K562 treated with DMSO at 1 percent for 12 hours (cell line): ENCODE results near the gene ZC2HC1B. TPM values are rescaled to one million over a fixed set of nuclear protein-coding genes. Genes with fewer than 3 reads are reported as not detected.

Experiments
- total RNA-seq: library from RNA; unstranded; fragments of 300-600 nt; gene quantifications from 2 replicates; pipeline ENCODE4 v1.2.3, GENCODE V29; 2022; ENCODE audit not compliant: insufficient read depth

The ZC2HC1B gene
- total RNA-seq, result not detected in 2 replicates

GRCh38 chr6:143864234-143864633 lies at the start of gene ZC2HC1B:
Gene ZC2HC1B (plus strand): TSS chr6:143864474. CDS start chr6:143864540, 66 bp downstream.

GRCh38 chr6:143842902-143843676 lies 21.2 kb upstream of the ZC2HC1B start, which contains the start of gene LTV1:
Gene LTV1 (plus strand): TSS chr6:143843338. CDS start chr6:143843478, 140 bp downstream.

Other genes with a start within 250 kb of the ZC2HC1B start
- gene PHACTR2, start 186.5 kb upstream of the ZC2HC1B start, total RNA-seq, result 2.8 and 19.5 TPM in 2 replicates
- 14.2 and 24.4 TPM in 2 replicates for gene LTV1, start 21.1 kb upstream of the ZC2HC1B start, total RNA-seq
- gene PLAGL1, start 143.8 kb downstream of the ZC2HC1B start, total RNA-seq, result 12.4 and 30.7 TPM in 2 replicates
- gene SF3B5, start 231.1 kb downstream of the ZC2HC1B start, total RNA-seq, result 454 and 671 TPM in 2 replicates